ENCODE data around the gene TYW5.

DNA sequence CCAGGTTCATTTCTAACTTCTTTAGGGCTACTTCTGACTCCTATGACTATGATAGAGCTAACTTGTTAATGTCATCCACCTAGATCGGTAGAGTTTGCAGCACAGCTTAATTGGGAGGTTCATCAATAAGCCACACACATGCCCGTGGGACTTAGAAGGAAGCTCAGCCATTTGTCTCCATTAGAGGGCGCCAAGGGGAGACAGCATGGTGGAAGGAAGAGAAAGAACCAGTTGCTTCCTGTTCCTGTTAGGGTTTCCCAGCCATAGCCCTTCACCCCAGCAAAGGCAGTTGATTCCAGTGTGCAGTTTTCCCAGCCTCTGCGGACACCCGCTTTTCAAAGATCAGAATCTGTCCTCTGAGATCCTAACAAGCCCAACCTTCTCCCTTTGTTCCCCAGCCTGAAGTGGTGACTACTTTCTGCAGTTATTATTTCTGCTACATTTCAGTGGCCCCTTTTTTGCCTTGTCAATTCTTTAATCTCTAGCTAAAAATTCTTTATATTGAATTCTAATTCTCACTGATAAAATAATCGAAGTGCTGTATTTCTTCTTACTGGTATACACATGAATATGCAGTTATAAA, 30.4 kb upstream of the TYW5 start:
- TF ChIP-seq, protein P1, sequence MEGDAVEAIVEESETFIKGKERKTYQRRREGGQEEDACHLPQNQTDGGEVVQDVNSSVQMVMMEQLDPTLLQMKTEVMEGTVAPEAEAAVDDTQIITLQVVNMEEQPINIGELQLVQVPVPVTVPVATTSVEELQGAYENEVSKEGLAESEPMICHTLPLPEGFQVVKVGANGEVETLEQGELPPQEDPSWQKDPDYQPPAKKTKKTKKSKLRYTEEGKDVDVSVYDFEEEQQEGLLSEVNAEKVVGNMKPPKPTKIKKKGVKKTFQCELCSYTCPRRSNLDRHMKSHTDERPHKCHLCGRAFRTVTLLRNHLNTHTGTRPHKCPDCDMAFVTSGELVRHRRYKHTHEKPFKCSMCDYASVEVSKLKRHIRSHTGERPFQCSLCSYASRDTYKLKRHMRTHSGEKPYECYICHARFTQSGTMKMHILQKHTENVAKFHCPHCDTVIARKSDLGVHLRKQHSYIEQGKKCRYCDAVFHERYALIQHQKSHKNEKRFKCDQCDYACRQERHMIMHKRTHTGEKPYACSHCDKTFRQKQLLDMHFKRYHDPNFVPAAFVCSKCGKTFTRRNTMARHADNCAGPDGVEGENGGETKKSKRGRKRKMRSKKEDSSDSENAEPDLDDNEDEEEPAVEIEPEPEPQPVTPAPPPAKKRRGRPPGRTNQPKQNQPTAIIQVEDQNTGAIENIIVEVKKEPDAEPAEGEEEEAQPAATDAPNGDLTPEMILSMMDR (IDR thresholded peaks at IDR 0.05; ENCODE audit: insufficient read depth, low read length, poor library complexity, severe bottlenecking): peak; percentile 52
- TF ChIP-seq EZH2phosphoT487 (conservative IDR thresholded peaks at IDR 0.05; ENCODE audit: low read length): no peak

Measured in SU-DHL-6 (cell line).